Choroid plexus epithelial cell (primary cell): ENCODE measurements around the gene PGBD2.

Source experiments
- DNase-seq: peaks from one replicate; pipeline ENCODE4 v3.0.0-alpha.2; 2010; ENCODE audit warnings: low read depth
- H3K4me3 ChIP-seq: 2 replicates; pipeline ENCODE4 v1.5.1; 2011; ENCODE audit warnings: low read depth, mild to moderate bottlenecking, control low read depth, low read length, moderate library complexity
- TF ChIP-seq, protein P1 (sequence below): conservative IDR thresholded peaks from 2 replicates; pipeline ENCODE4 v1.5.1; 2011; ENCODE audit warnings: low read depth, mild to moderate bottlenecking, control low read depth, inconsistent platforms, low read length, moderate library complexity

Gene PGBD2

DNA sequence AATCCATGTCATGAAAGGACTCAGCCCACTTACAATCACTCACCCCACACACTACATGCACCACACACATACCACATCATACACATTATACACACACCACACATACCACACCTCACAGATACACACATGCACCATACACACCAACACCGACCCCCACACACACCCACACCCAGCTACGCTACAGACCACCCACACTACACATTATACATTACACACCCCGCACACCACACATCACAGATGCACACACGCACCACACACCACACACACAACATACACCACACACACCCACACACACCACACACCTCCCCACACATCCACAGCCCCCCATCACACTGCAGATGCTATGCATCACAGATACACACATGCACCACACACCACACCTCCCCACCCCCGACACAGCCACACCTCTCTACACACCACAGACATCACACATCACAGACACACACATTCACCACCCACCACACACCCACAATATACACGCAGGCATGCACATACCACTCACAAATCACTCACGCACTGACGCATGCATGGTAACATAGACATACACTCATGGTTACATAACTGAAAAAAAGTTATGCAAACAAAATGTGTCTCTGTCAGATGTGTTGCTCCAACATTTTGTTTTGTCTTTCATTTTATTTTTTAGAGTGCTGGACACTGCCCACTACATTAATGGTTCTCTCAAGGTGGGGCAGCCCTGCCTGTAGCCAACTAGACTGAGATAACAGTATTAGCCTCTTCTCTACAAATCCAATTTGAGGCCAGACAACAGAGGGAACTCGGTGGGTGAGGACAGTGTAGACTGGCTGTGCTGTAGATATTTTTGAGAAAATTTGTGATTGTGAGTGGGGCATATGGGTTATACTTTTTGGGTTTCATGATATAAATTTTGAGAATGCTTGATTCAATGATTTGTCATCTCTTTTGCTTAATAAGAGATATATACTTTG is 15.2 kb upstream of the PGBD2 start:
- DNase-seq, result no peak
- no peak overlapping the region for H3K4me3 ChIP-seq
- TF ChIP-seq, protein P1, sequence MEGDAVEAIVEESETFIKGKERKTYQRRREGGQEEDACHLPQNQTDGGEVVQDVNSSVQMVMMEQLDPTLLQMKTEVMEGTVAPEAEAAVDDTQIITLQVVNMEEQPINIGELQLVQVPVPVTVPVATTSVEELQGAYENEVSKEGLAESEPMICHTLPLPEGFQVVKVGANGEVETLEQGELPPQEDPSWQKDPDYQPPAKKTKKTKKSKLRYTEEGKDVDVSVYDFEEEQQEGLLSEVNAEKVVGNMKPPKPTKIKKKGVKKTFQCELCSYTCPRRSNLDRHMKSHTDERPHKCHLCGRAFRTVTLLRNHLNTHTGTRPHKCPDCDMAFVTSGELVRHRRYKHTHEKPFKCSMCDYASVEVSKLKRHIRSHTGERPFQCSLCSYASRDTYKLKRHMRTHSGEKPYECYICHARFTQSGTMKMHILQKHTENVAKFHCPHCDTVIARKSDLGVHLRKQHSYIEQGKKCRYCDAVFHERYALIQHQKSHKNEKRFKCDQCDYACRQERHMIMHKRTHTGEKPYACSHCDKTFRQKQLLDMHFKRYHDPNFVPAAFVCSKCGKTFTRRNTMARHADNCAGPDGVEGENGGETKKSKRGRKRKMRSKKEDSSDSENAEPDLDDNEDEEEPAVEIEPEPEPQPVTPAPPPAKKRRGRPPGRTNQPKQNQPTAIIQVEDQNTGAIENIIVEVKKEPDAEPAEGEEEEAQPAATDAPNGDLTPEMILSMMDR, result no peak

DNA sequence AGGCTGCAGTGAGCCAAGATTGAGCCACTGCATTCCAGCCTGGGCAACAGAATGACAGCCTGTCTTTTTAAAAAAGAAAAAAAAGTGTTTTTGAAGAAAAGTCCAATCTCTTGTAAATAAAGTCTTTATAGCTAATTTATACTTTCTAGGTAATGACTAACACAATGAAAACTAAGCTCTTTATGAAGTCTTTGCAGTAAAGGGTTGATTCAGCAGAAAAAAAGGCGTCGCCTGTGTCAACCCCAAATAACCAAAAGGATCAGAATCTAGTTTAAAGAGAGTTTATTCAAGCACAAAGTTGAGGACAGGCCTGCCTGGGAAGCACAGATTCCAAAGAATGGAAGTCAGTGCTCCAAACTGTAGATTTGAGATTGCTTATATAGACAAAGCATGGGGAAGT is 14.3 kb upstream of the PGBD2 start:
- TF ChIP-seq, protein P1, result no peak
- no peak for DNase-seq
- H3K4me3 ChIP-seq, result no peak overlapping the region

DNA sequence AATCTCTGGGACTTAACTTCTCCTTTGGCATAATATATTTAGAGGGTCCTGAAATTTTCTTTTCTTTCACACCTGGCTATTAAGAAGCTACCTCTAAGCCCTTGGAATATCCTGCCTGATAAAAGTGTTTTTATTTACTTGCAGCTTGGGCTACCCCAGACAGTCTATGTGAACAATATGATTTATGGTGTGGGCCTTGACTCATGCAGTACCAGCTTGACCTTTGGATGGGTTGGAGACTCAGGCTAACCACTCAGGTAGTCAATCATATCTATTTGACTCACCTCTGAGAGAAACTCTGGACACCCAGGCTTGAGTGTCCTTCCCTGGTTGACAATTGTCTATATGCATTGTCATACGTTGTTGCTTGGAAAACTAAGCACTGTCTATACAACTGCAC is 13.4 kb upstream of the PGBD2 start:
- no peak for DNase-seq
- TF ChIP-seq, protein P1, result no peak
- H3K4me3 ChIP-seq, result no peak overlapping the region

DNA sequence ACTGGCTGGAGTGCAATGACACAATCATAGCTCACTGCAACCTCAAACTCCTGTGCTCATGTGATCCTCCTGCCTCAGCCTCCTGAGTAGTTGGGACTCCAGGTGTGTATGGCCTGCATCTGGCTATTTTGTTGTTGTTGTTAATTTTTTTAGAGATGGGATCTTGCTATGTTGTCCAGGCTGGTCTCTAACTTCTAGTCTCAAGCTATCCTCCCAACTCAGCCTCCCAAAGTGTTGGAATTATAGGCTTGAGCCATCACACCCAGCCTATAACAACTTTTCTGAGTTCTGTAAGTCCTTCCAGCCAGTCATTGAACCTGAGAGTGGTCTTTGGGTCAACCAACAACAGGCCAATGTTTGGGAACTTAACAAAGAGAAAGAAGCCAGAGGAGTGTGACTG is 11.2 kb upstream of the PGBD2 start:
- H3K4me3 ChIP-seq, result no peak overlapping the region
- TF ChIP-seq, protein P1, result no peak
- no peak for DNase-seq

DNA sequence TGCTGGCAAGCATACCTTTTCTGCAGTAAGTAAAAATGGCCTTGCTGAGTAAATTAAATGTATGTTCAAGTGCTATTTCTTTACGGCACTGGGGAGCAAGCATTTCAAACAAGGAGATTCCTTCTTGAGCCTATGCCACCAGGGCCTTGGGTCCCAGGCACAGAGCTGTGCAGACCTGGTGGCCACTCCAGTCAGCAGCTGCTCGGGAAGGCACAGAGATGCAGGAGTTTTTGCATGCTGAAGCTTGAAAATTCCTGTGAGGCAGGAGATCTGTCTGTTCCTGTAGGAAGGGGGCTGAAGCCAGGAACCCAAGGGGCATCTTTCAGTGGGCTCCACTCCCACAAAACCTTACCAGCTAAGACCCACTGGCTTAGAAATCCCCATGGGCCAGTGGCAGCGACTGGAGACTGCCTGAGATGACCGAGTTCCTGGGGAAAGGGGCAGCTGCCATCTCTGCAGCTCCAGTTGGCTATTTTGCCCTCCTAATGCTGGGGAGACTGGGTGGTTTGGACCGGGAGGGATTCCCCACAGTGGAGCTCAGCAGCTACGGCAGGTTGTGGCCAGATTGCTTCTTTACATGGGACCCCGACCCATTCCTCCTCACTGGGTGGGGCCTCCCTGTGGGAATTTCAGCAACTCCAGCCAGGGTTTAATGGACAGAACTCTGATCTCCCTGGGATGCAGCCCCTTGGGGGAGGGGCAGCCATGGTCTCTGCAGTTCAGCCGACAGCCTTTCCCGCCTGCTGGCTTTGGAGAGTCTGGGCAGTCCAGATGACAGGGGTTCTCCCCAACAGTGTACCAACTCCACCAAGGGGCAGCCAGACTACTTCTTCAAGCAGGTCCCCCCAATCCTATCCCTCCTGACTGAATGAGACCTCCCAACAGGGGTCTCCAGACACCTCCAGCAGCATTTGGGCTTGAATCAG is 8.4 kb upstream of the PGBD2 start:
- DNase-seq, result no peak
- TF ChIP-seq, protein P1, result no peak
- H3K4me3 ChIP-seq, result no peak overlapping the region

DNA sequence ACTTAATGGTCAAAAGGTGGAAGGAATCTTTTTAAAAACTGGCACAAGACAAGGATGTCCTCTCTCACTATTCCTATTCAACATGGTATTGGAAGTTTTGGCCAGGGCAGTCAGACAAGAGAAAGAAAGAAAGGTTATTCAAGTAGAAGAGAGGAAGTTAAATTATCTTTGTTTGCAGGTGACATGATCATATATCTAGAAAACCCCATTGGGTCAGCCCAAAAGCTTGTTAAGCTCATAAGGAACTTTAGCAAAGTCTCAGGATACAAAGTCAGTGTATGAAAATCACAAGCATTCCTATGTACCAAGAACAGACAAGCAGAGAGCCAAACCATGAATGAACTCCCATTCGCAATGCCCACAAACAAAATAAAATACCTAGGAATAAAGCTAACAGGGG is 5.4 kb upstream of the PGBD2 start:
- TF ChIP-seq, protein P1, result no peak
- H3K4me3 ChIP-seq, result no peak overlapping the region
- no peak for DNase-seq
